GM10248 (cell line): ENCODE results near the gene PFKL.

ENCODE experiments used
- CTCF ChIA-PET: fragments of 300-600 bp; sonication (Branson Sonifier 250); formaldehyde crosslinking; extraction: SDS; loops from one replicate; lab custom pipeline; 2021; ENCODE audit warnings: antibody characterized with exemption; lab: Yijun Ruan, JAX
- POLR2A ChIA-PET: fragments of 350-650 bp; sonication (Branson Sonifier 250); formaldehyde crosslinking; extraction: SDS; loops from one replicate; lab custom pipeline; 2020; ENCODE audit warnings: antibody characterized with exemption; lab: Yijun Ruan, JAX
- DNase-seq: peaks from one replicate; pipeline ENCODE4 v3.0.0; 2012; ENCODE audit errors: extremely low spot score
- TF ChIP-seq, protein P1 (sequence below): IDR thresholded peaks from 2 replicates; pipeline ENCODE4 v1.5.1; 2012; ENCODE audit warnings: mild to moderate bottlenecking, low read depth; ENCODE audit errors: extremely low read depth, missing control alignments, control extremely low read depth

The PFKL gene

DNA sequence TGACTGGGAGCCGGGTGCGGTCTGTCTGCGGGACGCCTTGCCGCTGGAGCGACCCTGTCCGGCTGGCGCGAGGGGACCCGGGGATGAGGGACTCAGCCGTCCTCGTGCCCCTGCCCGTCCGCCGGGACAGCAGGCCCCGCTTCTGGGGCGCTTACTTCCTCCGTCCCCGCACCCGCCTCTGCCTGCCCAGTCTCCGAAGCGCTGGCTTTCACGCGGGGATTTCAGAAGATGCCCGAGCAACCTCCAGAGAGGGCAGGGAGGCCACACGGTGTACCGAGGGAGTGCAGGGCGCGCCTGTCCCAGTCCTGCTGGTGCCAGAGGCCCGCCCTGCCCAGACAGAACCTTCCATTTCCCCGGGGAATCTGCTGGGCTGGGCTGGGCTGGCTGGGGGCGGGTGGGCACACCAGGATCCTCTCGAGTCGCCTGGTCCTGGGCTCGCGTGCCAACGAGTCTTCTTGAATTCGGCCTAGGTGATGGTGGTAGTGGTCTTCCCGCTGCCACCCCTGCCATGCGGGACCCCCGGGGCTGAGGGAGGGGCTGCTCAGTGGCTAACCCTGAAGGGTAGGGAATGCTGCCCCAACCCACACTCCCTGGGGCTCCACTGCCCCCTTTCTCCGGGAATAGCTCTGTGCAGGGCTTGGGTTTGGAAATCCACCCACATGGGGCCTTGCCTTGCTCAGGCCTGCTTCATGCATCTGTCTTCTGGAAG is 51.1 kb downstream of the PFKL start:
- ChIA-PET CTCF (interaction anchor here (1.4 kb wide), 1 partner anchor 16 kb away, joined by 3 read pairs; no protein-coding TSS in a partner anchor), POLR2A (no interaction called here)
- no peak for DNase-seq
- TF ChIP-seq, protein P1, sequence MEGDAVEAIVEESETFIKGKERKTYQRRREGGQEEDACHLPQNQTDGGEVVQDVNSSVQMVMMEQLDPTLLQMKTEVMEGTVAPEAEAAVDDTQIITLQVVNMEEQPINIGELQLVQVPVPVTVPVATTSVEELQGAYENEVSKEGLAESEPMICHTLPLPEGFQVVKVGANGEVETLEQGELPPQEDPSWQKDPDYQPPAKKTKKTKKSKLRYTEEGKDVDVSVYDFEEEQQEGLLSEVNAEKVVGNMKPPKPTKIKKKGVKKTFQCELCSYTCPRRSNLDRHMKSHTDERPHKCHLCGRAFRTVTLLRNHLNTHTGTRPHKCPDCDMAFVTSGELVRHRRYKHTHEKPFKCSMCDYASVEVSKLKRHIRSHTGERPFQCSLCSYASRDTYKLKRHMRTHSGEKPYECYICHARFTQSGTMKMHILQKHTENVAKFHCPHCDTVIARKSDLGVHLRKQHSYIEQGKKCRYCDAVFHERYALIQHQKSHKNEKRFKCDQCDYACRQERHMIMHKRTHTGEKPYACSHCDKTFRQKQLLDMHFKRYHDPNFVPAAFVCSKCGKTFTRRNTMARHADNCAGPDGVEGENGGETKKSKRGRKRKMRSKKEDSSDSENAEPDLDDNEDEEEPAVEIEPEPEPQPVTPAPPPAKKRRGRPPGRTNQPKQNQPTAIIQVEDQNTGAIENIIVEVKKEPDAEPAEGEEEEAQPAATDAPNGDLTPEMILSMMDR, result no peak

DNA sequence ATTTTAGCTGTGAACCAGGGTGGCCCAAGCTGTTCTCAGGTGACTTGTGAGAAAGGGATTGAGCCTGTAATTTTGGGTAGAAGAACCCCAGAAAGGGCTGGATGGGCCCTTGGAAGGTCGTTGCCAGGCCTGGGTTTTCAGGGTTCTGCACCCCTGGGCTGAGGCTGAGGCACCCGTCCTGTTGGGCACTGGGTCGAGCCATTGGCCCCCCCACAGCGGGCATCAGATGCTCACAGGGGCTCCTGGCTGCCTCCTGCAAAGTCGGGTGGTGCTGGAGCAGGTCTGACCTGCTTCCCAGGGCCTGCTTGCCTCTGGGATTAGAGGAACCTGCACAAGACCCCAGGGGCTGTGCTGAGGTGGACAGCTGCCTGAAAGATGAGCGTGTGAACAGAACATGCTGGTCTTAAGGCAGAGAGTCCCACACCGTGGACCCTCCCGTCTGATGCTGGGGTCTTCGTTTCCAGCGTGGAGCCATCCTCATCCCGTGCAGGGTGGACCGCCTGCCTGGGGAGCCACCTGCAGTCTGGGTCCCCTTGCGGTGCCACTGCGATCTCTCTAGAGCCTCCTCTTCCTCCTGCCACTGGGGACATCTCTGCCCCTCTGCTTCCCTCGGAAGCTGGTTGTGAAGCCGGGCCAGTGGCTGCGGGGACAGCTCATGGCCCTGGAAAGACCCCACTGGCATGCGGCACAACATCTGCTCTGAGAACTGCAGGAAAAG is 51.8 kb downstream of the PFKL start:
- POLR2A ChIA-PET, result no interaction called here
- CTCF ChIA-PET, result interaction anchor here (1.4 kb wide), 1 partner anchor 17 kb away, joined by 3 read pairs; no protein-coding TSS in a partner anchor
- DNase-seq, result no peak
- TF ChIP-seq, protein P1, result no peak

DNA sequence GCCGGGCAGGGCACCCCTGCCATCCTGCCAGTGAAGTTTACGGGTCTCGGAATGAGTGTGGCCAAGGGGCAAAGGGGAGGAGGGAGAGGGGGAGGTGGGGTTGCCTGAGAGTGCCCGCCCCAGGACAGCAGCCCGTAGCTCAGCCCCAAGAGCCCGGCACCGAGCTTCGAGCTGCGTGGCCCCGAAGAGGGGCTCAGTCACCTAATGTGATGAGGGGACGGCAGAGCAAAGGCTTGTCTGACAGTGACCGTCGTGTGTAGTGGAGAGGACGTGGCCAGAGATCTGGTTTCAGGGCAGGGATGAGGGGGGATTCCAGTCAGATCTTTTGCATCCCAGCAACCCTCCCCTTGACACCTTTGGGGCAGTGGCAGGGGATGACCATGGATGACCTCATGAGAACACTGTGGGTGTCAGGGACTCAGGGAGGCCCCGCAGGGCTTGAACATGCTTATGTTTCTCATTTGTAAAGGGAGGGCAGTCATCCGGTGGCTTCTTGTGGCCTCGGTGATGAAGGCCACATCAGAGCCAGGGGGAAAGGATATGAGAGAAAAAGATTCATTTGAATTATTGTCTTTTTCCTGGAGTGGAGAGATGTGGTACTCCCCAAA is 52.5 kb downstream of the PFKL start:
- TF ChIP-seq, protein P1, result no peak
- no peak for DNase-seq
- ChIA-PET CTCF (interaction anchor here (1.3 to 1.4 kb wide), 3 partner anchors 17 to 441 kb away, joined by 3 read pairs; no protein-coding TSS in a partner anchor), POLR2A (no interaction called here)

DNA sequence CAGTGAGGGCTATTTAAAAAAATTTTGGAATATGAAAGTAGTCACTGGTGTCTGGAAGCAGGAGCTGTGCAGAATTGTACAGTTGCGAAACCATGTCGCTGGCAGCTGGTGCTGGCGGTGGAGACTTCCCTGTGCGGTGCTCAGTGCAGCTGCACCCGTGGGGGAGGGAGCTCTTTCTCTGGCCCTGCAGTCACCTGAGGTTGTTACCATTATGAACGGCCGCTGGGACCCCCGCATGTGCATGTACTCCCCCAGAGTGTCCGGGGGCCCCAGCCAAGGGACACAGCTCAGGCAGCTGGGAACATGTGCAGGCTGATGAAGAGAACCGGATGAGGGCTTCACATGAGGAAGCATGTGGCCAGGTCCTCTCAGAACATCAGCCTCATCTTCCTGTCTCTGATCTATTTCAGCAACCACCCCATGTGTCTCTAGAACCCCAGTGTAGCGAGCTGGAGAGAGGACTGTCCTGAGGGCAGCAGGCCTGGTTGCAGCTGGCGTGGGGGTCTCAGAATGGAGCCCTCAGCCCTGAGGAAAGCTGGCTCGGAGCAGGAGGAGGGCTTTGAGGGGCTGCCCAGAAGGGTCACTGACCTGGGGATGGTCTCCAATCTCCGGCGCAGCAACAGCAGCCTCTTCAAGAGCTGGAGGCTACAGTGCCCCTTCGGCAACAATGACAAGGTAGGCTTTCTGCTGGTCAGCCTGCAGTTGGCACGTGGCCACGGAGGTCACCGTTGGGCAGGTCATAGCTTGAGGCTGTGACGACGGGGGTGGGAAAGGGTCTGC is 53.5 kb downstream of the PFKL start, which contains the start of gene TRPM2:
TSS of gene TRPM2 (plus strand) at position 431 of the 780 bp plus-strand sequence. CDS start at position 511, 80 bp downstream.
- TF ChIP-seq, protein P1, result no peak
- ChIA-PET CTCF (interaction anchor here (1.3 to 1.4 kb wide), 2 partner anchors 56 to 440 kb away, joined by 3 read pairs; no protein-coding TSS in a partner anchor), POLR2A (no interaction called here)
- peak; percentile 55 for DNase-seq

DNA sequence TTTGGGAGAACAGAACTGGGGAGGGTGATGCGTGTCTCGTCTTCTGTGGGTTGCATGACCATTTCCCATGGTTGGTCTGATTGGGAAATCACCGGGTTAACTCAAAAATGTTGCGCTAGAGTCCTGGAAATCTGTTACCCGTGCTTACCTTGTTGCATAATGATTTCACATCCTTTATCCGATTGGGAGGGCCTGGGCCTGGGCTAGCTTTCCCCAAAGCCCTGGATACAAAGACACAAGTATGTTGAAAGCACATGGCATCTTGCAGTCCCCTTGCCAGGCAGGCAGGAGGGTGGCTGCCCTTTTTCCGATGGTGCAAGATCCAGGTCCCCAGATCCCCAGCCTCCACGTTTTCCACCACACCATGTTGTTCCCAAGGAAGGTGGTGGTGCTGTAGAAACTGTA is 54.1 kb downstream of the PFKL start:
- CTCF ChIA-PET, result interaction anchor here (1.0 to 1.4 kb wide), 3 partner anchors 10 to 439 kb away, joined by 3 read pairs; no protein-coding TSS in a partner anchor
- TF ChIP-seq, protein P1, result no peak
- no peak for DNase-seq
- POLR2A ChIA-PET, result no interaction called here
